Mesendoderm (in vitro differentiated cells): ENCODE results near the gene SERPINI1.

Source experiments
- DNase-seq: peaks from one replicate; pipeline ENCODE4 v3.0.0; 2013
- H2AK5ac ChIP-seq: 2 replicates; pipeline ENCODE4 v1.6.1; 2013; ENCODE audit warnings: low read length, inconsistent platforms
- H2BK120ac ChIP-seq: 2 replicates; pipeline ENCODE4 v1.6.1; 2013; ENCODE audit warnings: low read depth, mild to moderate bottlenecking, low read length, moderate library complexity, mixed read lengths
- H2BK15ac ChIP-seq: replicated peaks from 2 replicates; pipeline ENCODE4 v1.6.1; 2013; ENCODE audit warnings: low read depth, mild to moderate bottlenecking, moderate library complexity
- H2BK5ac ChIP-seq: 2 replicates; pipeline ENCODE4 v1.6.1; 2013; ENCODE audit warnings: low read length, inconsistent platforms
- H3K18ac ChIP-seq: 2 replicates; pipeline ENCODE4 v1.6.1; 2013; ENCODE audit warnings: mild to moderate bottlenecking, low read length, mixed read lengths
- H3K23ac ChIP-seq: one replicate; pipeline ENCODE4 v1.6.1; 2013; ENCODE audit warnings: low read length
- H3K27ac ChIP-seq: 2 replicates; pipeline ENCODE4 v1.5.1; 2013; ENCODE audit warnings: low read depth, mild to moderate bottlenecking, inconsistent platforms, low read length, moderate library complexity
- H3K27me3 ChIP-seq: 2 replicates; pipeline ENCODE4 v1.6.1; 2013; ENCODE audit warnings: low read length, control low read depth, mild to moderate bottlenecking, inconsistent platforms; ENCODE audit not compliant: insufficient read depth, poor library complexity
- H3K36me3 ChIP-seq: 2 replicates; pipeline ENCODE4 v1.6.1; 2013; ENCODE audit warnings: low read length, inconsistent platforms; ENCODE audit not compliant: control insufficient read depth, insufficient read depth
- H3K4ac ChIP-seq: one replicate; pipeline ENCODE4 v1.6.1; 2013; ENCODE audit warnings: low read depth, mild to moderate bottlenecking, low read length, moderate library complexity
- H3K4me1 ChIP-seq: 2 replicates; pipeline ENCODE4 v1.6.1; 2013; ENCODE audit warnings: low read depth, low read length, inconsistent platforms; ENCODE audit not compliant: control insufficient read depth
- H3K4me2 ChIP-seq: 2 replicates; pipeline ENCODE4 v1.6.1; 2013; ENCODE audit warnings: low read length
- H3K4me3 ChIP-seq: 2 replicates; pipeline ENCODE4 v1.5.1; 2013; ENCODE audit warnings: mild to moderate bottlenecking, low read length
- H3K56ac ChIP-seq: one replicate; pipeline ENCODE4 v1.6.1; 2013; ENCODE audit warnings: low read length
- H3K79me1 ChIP-seq: 2 replicates; pipeline ENCODE4 v1.6.1; 2013; ENCODE audit warnings: low read length, inconsistent platforms
- H3K79me2 ChIP-seq: 2 replicates; pipeline ENCODE4 v1.6.1; 2013; ENCODE audit warnings: mild to moderate bottlenecking, low read length; ENCODE audit not compliant: control insufficient read depth, insufficient read depth
- H3K9ac ChIP-seq: 2 replicates; pipeline ENCODE4 v1.6.1; 2013; ENCODE audit warnings: low read length, inconsistent platforms
- H4K5ac ChIP-seq: one replicate; pipeline ENCODE4 v1.6.1; 2013; ENCODE audit warnings: low read length
- H4K8ac ChIP-seq: one replicate; pipeline ENCODE4 v1.6.1; 2013; ENCODE audit warnings: low read depth, mild to moderate bottlenecking, control low read depth, low read length, moderate library complexity
- WGBS: extraction: QIAGEN DNeasy Blood & Tissue Kit; methylation state at CpG from one replicate; pipeline ENCODE4 v1.1.7; 2013; ENCODE audit warnings: low lambda C conversion rate, missing lambda C conversion rate; ENCODE audit not compliant: insufficient coverage; ENCODE audit errors: extremely low coverage; 5-methylcytosine and 5-hydroxymethylcytosine counted together

Gene SERPINI1

DNA sequence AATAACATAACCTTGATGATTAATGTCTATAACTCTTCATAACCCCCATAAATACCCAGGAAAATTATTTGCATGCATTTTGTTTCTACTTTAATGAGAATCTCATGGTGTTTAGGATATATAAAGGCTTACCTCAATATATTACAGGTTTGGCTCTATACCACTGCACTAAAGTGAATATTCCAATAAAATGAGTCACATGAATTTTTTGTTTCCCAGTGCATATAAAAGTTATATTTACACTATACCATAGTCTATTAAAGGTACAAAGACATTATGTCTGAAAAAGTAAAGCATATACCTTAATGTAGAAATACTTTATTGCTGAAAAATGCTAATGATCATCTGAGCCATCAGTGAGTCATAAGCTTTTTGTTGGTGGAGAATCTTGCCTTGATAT is 74.7 kb downstream of the SERPINI1 start:
- Histone ChIP-seq H3K4ac (no peak overlapping the region), H3K27me3 (no peaks in the 10 kb centered on the region), H3K23ac (no peak overlapping the region), H2BK5ac (no peak overlapping the region), H3K4me3 (no peak overlapping the region), H3K4me1 (peaks cover 3% of the 10 kb centered on the region), H3K36me3 (no peaks in the 10 kb centered on the region), H2BK120ac (no peak overlapping the region), H2BK15ac (no peak overlapping the region), H3K79me2 (no peaks in the 10 kb centered on the region), H3K9ac (no peak overlapping the region), H3K18ac (no peak overlapping the region), H4K5ac (no peak overlapping the region), H3K4me2 (no peak overlapping the region), H2AK5ac (no peak overlapping the region), H3K79me1 (no peaks in the 10 kb centered on the region), H4K8ac (no peak overlapping the region), H3K56ac (no peak overlapping the region), H3K27ac (no peak overlapping the region)
- DNase-seq, result no peak

DNA sequence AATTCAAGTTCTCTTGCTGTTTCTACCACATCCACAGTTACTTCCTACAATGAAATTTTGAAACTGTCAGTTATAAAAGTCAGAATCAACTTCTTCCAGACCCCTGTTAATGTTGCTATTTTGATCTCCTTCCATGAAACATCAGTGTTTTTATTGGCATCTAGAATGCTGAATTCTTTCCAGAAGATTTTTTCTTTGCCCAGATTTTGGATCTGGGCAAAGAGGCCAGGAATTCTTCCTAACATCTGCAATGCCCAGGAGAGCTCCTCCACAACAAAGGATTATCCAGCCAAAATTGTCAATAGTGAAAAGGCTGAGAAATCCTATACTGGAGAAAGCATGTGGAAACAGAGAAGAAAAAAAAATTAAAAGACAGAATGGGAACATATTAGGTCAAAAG is 75.5 kb downstream of the SERPINI1 start:
- H2BK5ac ChIP-seq, result no peak overlapping the region
- no peak overlapping the region for H3K18ac ChIP-seq
- H4K5ac ChIP-seq, result no peak overlapping the region
- no peaks in the 10 kb centered on the region for H3K79me2 ChIP-seq
- no peak overlapping the region for H3K9ac ChIP-seq
- no peak overlapping the region for H3K56ac ChIP-seq
- H3K4me1 ChIP-seq, result peaks cover 3% of the 10 kb centered on the region
- no peak overlapping the region for H3K27ac ChIP-seq
- H2BK15ac ChIP-seq, result no peak overlapping the region
- H3K4me2 ChIP-seq, result no peak overlapping the region
- H2BK120ac ChIP-seq, result no peak overlapping the region
- no peak overlapping the region for H4K8ac ChIP-seq
- DNase-seq, result no peak
- no peaks in the 10 kb centered on the region for H3K27me3 ChIP-seq
- H2AK5ac ChIP-seq, result no peak overlapping the region
- H3K36me3 ChIP-seq, result no peaks in the 10 kb centered on the region
- no peaks in the 10 kb centered on the region for H3K79me1 ChIP-seq
- no peak overlapping the region for H3K23ac ChIP-seq
- no peak overlapping the region for H3K4me3 ChIP-seq
- H3K4ac ChIP-seq, result no peak overlapping the region

DNA sequence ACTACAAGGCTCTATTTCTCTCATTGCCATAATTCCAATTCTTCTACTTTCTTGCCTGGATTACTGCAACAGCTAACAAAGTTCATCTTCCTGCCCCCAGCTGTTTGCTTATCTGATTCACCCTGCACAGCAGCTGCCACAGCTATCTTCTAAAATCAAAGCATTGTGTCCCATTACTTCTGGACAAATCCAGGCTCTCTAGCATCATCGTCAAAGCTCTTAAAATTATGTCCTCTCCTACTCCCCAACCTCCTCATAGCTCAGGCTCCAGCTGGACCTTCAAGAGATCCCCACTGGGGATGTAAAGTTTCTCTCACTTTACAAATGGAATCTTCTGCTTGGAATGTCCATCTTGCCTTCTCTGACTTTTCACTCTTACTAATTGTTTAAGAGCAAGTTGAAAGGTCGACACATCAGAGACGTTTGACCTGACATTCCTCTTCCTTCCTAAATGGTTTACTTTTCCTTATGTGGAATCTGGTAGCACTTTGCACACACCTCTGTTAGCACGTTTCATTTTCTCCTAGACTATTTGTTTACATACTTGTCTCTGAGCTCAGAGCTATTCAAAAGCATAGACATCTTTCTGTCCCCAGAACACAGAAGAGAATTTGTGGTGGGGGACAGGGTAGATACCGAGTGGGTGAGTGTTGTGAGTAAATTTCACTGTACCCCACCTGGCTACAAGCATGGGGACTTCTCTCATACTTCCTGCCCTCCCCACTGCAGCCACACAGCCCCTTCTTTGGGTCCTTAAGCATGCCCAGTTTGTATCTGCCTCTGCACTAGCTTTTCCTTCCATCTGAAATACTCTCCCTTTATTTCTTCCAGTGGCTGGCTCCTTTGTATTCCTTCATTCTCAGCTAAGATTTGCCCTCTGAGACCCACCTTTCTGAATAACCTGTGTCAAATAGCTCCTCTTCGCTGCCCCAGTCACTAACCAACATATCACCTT is 77.9 kb downstream of the SERPINI1 start:
- H3K27me3 ChIP-seq, result no peaks in the 10 kb centered on the region
- H2AK5ac ChIP-seq, result no peak overlapping the region
- no peak overlapping the region for H3K18ac ChIP-seq
- H2BK120ac ChIP-seq, result no peak overlapping the region
- no peak overlapping the region for H2BK15ac ChIP-seq
- peaks cover 3% of the 10 kb centered on the region for H3K4me1 ChIP-seq
- no peaks in the 10 kb centered on the region for H3K79me2 ChIP-seq
- no peak overlapping the region for H3K56ac ChIP-seq
- H3K79me1 ChIP-seq, result no peaks in the 10 kb centered on the region
- H3K36me3 ChIP-seq, result no peaks in the 10 kb centered on the region
- H3K4me2 ChIP-seq, result no peak overlapping the region
- H2BK5ac ChIP-seq, result no peak overlapping the region
- DNase-seq, result no peak
- H3K4ac ChIP-seq, result no peak overlapping the region
- H3K4me3 ChIP-seq, result no peak overlapping the region
- no peak overlapping the region for H4K5ac ChIP-seq
- no peak overlapping the region for H3K27ac ChIP-seq
- WGBS, result no CpG with 5 or more reads among the region's 6 CpGs
- no peak overlapping the region for H3K9ac ChIP-seq
- no peak overlapping the region for H3K23ac ChIP-seq
- H4K8ac ChIP-seq, result no peak overlapping the region

DNA sequence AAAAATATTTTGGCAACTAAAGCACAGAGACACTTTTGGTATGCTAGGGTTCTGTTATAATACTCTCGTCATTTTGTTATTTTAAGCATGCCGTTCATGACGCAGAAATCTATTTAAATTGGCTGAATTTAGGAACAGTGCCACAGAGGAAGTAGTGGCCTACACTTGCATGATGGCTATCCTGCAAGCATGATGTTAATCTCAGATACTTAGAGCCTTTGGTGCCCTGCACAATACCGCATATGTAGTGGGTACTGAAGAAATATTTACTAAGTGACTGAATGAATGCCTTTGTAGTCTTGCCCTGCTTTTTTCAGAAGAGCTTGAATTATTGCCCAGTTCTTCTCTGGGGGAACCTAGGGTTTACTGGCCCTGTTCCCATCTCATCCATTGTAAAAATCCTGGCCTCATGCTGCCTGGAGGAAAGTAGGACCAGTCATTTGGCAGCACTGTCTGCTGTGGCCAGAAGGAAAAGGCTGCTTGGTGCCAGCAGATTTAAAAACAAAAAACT is 79.0 kb downstream of the SERPINI1 start:
- no peak for DNase-seq
- Histone ChIP-seq H3K27ac (no peak overlapping the region), H3K4me2 (no peak overlapping the region)

DNA sequence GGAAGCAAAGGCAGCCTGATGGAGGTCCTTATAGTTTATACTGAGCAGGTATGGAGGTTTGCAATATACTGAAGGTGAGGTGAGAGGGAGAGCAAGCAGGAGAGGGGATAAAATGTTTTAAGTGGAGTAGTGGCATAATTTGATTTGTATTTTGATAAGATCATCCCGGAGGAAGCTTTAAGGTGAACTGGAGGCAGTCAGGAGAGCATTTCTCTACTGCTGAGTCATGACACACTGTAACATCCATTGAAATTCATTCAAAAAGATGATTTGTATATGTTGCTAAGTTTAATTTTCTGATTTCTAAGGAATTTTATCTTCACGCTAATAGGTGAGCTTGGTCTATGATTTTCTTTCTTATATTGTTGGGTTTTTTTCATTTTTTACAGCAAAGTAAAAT is 81.4 kb downstream of the SERPINI1 start:
- no peaks in the 10 kb centered on the region for H3K79me2 ChIP-seq
- H2BK120ac ChIP-seq, result no peak overlapping the region
- no peaks in the 10 kb centered on the region for H3K4me1 ChIP-seq
- H3K23ac ChIP-seq, result no peak overlapping the region
- no peak overlapping the region for H2BK15ac ChIP-seq
- H3K4me3 ChIP-seq, result no peak overlapping the region
- H3K56ac ChIP-seq, result no peak overlapping the region
- no peaks in the 10 kb centered on the region for H3K79me1 ChIP-seq
- no peak overlapping the region for H3K18ac ChIP-seq
- no peak overlapping the region for H3K4ac ChIP-seq
- no peak overlapping the region for H3K4me2 ChIP-seq
- H3K27ac ChIP-seq, result no peak overlapping the region
- no peak overlapping the region for H3K9ac ChIP-seq
- no peak overlapping the region for H4K8ac ChIP-seq
- H2AK5ac ChIP-seq, result no peak overlapping the region
- no peak overlapping the region for H2BK5ac ChIP-seq
- H3K36me3 ChIP-seq, result no peaks in the 10 kb centered on the region
- H4K5ac ChIP-seq, result no peak overlapping the region
- WGBS, result no CpG with 5 or more reads among the region's 2 CpGs
- no peaks in the 10 kb centered on the region for H3K27me3 ChIP-seq
- DNase-seq, result no peak

More for the DNA sequence above, 79.0 kb downstream of the SERPINI1 start:
- Histone ChIP-seq H3K27me3 (no peaks in the 10 kb centered on the region), H2AK5ac (no peak overlapping the region), H3K4ac (no peak overlapping the region), H3K79me1 (no peaks in the 10 kb centered on the region), H3K4me1 (no peaks in the 10 kb centered on the region), H3K56ac (no peak overlapping the region), H3K4me3 (no peak overlapping the region), H3K9ac (no peak overlapping the region), H2BK5ac (no peak overlapping the region), H3K36me3 (no peaks in the 10 kb centered on the region), H2BK15ac (no peak overlapping the region), H3K23ac (no peak overlapping the region), H2BK120ac (no peak overlapping the region), H3K79me2 (no peaks in the 10 kb centered on the region), H3K18ac (no peak overlapping the region), H4K8ac (no peak overlapping the region), H4K5ac (no peak overlapping the region)
- WGBS, result no CpG with 5 or more reads among the region's 4 CpGs
